ENCODE data around the gene NAGPA. TPM values are rescaled to one million over a fixed set of nuclear protein-coding genes. Genes with fewer than 3 reads are reported as not detected.

The NAGPA gene
- total and polyA plus RNA-seq, 2 of the 8 experiments (the other 6 are each of a cell fraction or from before 2014, with no cell fraction given) = 10.1 to 13.2 TPM

DNA sequence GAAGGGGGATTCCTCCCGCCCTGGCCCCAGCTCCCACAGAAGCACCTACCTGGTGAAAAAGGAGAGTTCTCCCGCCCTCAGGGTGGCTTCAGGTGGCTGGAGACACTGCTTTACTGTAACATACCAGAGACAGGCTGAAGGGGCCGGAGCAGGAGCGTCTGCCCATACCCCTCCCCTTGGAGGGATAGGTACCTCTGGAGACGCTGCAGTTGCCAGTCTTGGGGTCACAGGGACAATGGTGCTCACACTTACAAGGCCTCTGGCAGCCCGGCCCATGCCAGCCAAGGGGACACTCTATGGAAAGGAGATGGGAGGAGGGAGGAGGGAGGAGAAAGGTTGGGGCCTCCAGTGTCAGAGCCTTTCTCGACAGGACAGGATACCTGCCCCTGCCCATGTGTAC, 6.6 kb downstream of the NAGPA start:
- Histone ChIP-seq H2AK5ac (ENCODE audit: low read depth, low read length) (no peak overlapping the region), H3K79me1 (ENCODE audit: low read depth, low read length) (no peaks in the 10 kb centered on the region), H3K27ac (ENCODE audit: low read depth, low read length) (no peak overlapping the region), H3K27me3 (replicated peaks in 1 of 4; ENCODE audit: control insufficient read depth in 3 of 4, extremely low read depth in 1 of 4, insufficient read depth in 3 of 4, low read length in 3 of 4) (no peaks in the 10 kb centered on the region), H4K91ac (replicated peaks; ENCODE audit: insufficient read length, low read length) (no peak overlapping the region), H2BK5ac (ENCODE audit: low read depth, low read length) (no peak overlapping the region), H3K9ac (replicated peaks in 1 of 4; ENCODE audit: extremely low read depth in 1 of 4, low read depth in 3 of 4, low read length in 3 of 4) (no peak overlapping the region), H4K8ac (ENCODE audit: extremely low read depth, insufficient read depth, low read length) (no peak overlapping the region), H2BK15ac (ENCODE audit: low read length) (no peak overlapping the region), H4K20me1 (replicated peaks in 1 of 2; ENCODE audit: control insufficient read depth in 1 of 2, insufficient read depth in 2 of 2, low read length in 2 of 2) (no peaks in the 10 kb centered on the region), H2BK120ac (replicated peaks; ENCODE audit: low read depth, low read length) (no peak overlapping the region), H3K4me1 (replicated peaks in 1 of 4; ENCODE audit: control insufficient read depth in 3 of 4, insufficient read depth in 4 of 4, low read length in 3 of 4) (peaks cover 0 to 4% (median 1%) of the 10 kb centered on the region in 4 experiments; a peak in 3 of 7 replicates), H3K4ac (replicated peaks; ENCODE audit: insufficient read length, low read depth, low read length) (no peak overlapping the region), H3K23me2 (ENCODE audit: low read depth, low read length) (no peaks in the 10 kb centered on the region), H3K23ac (ENCODE audit: insufficient read length) (no peak overlapping the region), H3K4me3 (ENCODE audit: extremely low read depth in 1 of 4, insufficient read depth in 2 of 4, low read depth in 3 of 4, low read length in 4 of 4) (no peak overlapping the region), H3K36me3 (ENCODE audit: control insufficient read depth in 2 of 4, insufficient read depth in 4 of 4, low read length in 3 of 4) (no peaks in the 10 kb centered on the region), H3K14ac (ENCODE audit: insufficient read length) (no peak overlapping the region), H3K79me2 (ENCODE audit: control insufficient read depth in 1 of 2, insufficient read depth in 2 of 2, low read length in 2 of 2) (no peaks in the 10 kb centered on the region), H3K4me2 (ENCODE audit: insufficient read depth in 1 of 2, low read depth in 2 of 2, low read length in 2 of 2) (no peak overlapping the region), H3K56ac (replicated peaks; ENCODE audit: insufficient read length, low read depth, low read length) (no peak overlapping the region), H2AFZ (ENCODE audit: low read length) (no peak overlapping the region), H2BK20ac (ENCODE audit: low read length) (no peak overlapping the region), H4K5ac (ENCODE audit: insufficient read length, low read depth, low read length) (no peak overlapping the region), H3K18ac (ENCODE audit: extremely low read depth, low read length) (no peak overlapping the region), H3K9me3 (ENCODE audit: insufficient read depth in 2 of 2, low read depth in 1 of 2, low read length in 1 of 2) (no peaks in the 10 kb centered on the region), H2BK12ac (ENCODE audit: low read depth, low read length) (no peak overlapping the region)
- ChIA-PET POLR2A (ENCODE audit: partially characterized antibody) (interaction anchor here (0.7 to 2.2 kb wide), 3 partner anchors 17 to 549 kb away, joined by 4 to 8 read pairs (median 4); partner anchors contain the start of gene SEC14L5), CTCF (ENCODE audit: partially characterized antibody) (interaction anchor here (0.7 to 3.3 kb wide), 10 partner anchors 12 to 160 kb away, joined by 3 to 27 read pairs (median 3); no protein-coding TSS in a partner anchor)
- 87% methylated on average over 7 of the region's 7 CpGs; no CpG with 5 or more reads in 1 of the 2 experiments for WGBS, 2 experiments (ENCODE audit: extremely low coverage in 1 of 2, insufficient coverage in 1 of 2, insufficient read length in 1 of 2, insufficient replicate concordance in 2 of 2, low coverage in 1 of 2, low lambda C conversion rate in 2 of 2, missing lambda C conversion rate in 1 of 2)
- DNase-seq (ENCODE audit: low read depth in 1 of 2, low spot score in 2 of 2) = no peak
- no peak for FAIRE-seq
- TF ChIP-seq SRF (IDR thresholded peaks at IDR 0.05; ENCODE audit: low read depth, low read length) = no peak

All from H1 (cell line).